NCI-H82 treated with DMSO at 0.1 percent for 48 hours (cell line): ENCODE data around the gene DDX55.

Experiments used
- DNase-seq: peaks from one replicate; lab custom pipeline; 2025; ENCODE audit not compliant: unreplicated experiment; lab: John Stamatoyannopoulos, UW

Gene DDX55

GRCh38 chr12:123608182-123608581 is 6.3 kb downstream of the DDX55 start:
- DNase-seq, result peak; percentile 48

- no peak for DNase-seq
Observed at GRCh38 chr12:123614110-123614509, 12.2 kb downstream of the DDX55 start.

GRCh38 chr12:123614531-123614930 is 12.6 kb downstream of the DDX55 start:
- DNase-seq, result no peak

- DNase-seq, result no peak
Observed at GRCh38 chr12:123617144-123617543, 15.2 kb downstream of the DDX55 start.

GRCh38 chr12:123617580-123617979 is 15.7 kb downstream of the DDX55 start:
- no peak for DNase-seq

GRCh38 chr12:123621101-123621500 is 19.2 kb downstream of the DDX55 start:
- no peak for DNase-seq

GRCh38 chr12:123621619-123622530 is 20.0 kb downstream of the DDX55 start:
- no peak for DNase-seq

- DNase-seq, result peak; percentile 93
Observed at GRCh38 chr12:123633379-123634141, 31.7 kb downstream of the DDX55 start, which contains the start of the genes EIF2B1 and GTF2H3. TSS of gene EIF2B1 (minus strand) at chr12:123633686. CDS start at chr12:123633557, 129 bp downstream. TSS of gene GTF2H3 (plus strand) at chr12:123633829. CDS start at chr12:123633860, 31 bp downstream.

GRCh38 chr12:123634142-123634561 is 32.3 kb downstream of the DDX55 start:
- no peak for DNase-seq

- DNase-seq, result no peak
Observed at GRCh38 chr12:123643911-123644310, 42.0 kb downstream of the DDX55 start.

GRCh38 chr12:123645380-123645779 is 43.5 kb downstream of the DDX55 start:
- no peak for DNase-seq

GRCh38 chr12:123645878-123646277 is 44.0 kb downstream of the DDX55 start:
- no peak for DNase-seq

GRCh38 chr12:123648401-123648800 is 46.5 kb downstream of the DDX55 start:
- DNase-seq, result no peak

- DNase-seq, result no peak
Observed at GRCh38 chr12:123654129-123654701, 52.3 kb downstream of the DDX55 start.

GRCh38 chr12:123655420-123655819 is 53.5 kb downstream of the DDX55 start:
- no peak for DNase-seq

- DNase-seq, result no peak
Observed at GRCh38 chr12:123656392-123656791, 54.5 kb downstream of the DDX55 start.

GRCh38 chr12:123657211-123657610 is 55.3 kb downstream of the DDX55 start:
- no peak for DNase-seq

GRCh38 chr12:123659996-123660727 is 58.3 kb downstream of the DDX55 start:
- no peak for DNase-seq

- DNase-seq, result no peak
Observed at GRCh38 chr12:123667771-123668170, 65.9 kb downstream of the DDX55 start.
